ENCODE results near the gene BCKDHB.

The BCKDHB gene

GRCh38 chr6:80148220-80148619 lies 41.7 kb downstream of the BCKDHB start:
- Histone ChIP-seq H3K36me3 (ENCODE audit: control insufficient read depth, insufficient read depth, low read length) (no peaks in the 10 kb centered on the region), H3K4me3 (ENCODE audit: low read length) (no peak overlapping the region), H3K9me3 (ENCODE audit: control insufficient read depth, insufficient read depth, low read length) (no peaks in the 10 kb centered on the region), H3K27me3 (ENCODE audit: control insufficient read depth, insufficient read depth, low read length) (no peaks in the 10 kb centered on the region), H3K27ac (ENCODE audit: low read length) (no peak overlapping the region), H3K4me1 (ENCODE audit: control insufficient read depth, insufficient read depth, low read length) (no peaks in the 10 kb centered on the region)
- no peak for DNase-seq (ENCODE audit: low read depth, low spot score)
- no CpG with 5 or more reads among the region's 1 CpG for WGBS (ENCODE audit: insufficient coverage, insufficient read length)

GRCh38 chr6:80151635-80152034 lies 45.2 kb downstream of the BCKDHB start:
- no peaks in the 10 kb centered on the region for H3K4me1 ChIP-seq (ENCODE audit: control insufficient read depth, insufficient read depth, low read length)
- no peak overlapping the region for H3K27ac ChIP-seq (ENCODE audit: low read length)
- WGBS (ENCODE audit: insufficient coverage, insufficient read length): no CpG with 5 or more reads among the region's 2 CpGs
- no peaks in the 10 kb centered on the region for H3K9me3 ChIP-seq (ENCODE audit: control insufficient read depth, insufficient read depth, low read length)
- H3K4me3 ChIP-seq (ENCODE audit: low read length): no peak overlapping the region
- no peaks in the 10 kb centered on the region for H3K36me3 ChIP-seq (ENCODE audit: control insufficient read depth, insufficient read depth, low read length)
- no peaks in the 10 kb centered on the region for H3K27me3 ChIP-seq (ENCODE audit: control insufficient read depth, insufficient read depth, low read length)
- no peak for DNase-seq (ENCODE audit: low read depth, low spot score)

GRCh38 chr6:80154160-80154559 lies 47.7 kb downstream of the BCKDHB start:
- WGBS (ENCODE audit: insufficient coverage, insufficient read length): no CpG with 5 or more reads among the region's 2 CpGs
- Histone ChIP-seq H3K4me3 (ENCODE audit: low read length) (no peak overlapping the region), H3K4me1 (ENCODE audit: control insufficient read depth, insufficient read depth, low read length) (no peaks in the 10 kb centered on the region), H3K27ac (ENCODE audit: low read length) (no peak overlapping the region), H3K9me3 (ENCODE audit: control insufficient read depth, insufficient read depth, low read length) (no peaks in the 10 kb centered on the region), H3K27me3 (ENCODE audit: control insufficient read depth, insufficient read depth, low read length) (no peaks in the 10 kb centered on the region), H3K36me3 (ENCODE audit: control insufficient read depth, insufficient read depth, low read length) (no peaks in the 10 kb centered on the region)
- no peak for DNase-seq (ENCODE audit: low read depth, low spot score)

- H3K4me3 ChIP-seq (ENCODE audit: low read length): no peak overlapping the region
- DNase-seq (ENCODE audit: low read depth, low spot score): no peak
- H3K27me3 ChIP-seq (ENCODE audit: control insufficient read depth, insufficient read depth, low read length): no peaks in the 10 kb centered on the region
- no peaks in the 10 kb centered on the region for H3K9me3 ChIP-seq (ENCODE audit: control insufficient read depth, insufficient read depth, low read length)
- H3K36me3 ChIP-seq (ENCODE audit: control insufficient read depth, insufficient read depth, low read length): no peaks in the 10 kb centered on the region
- no peak overlapping the region for H3K27ac ChIP-seq (ENCODE audit: low read length)
- no peaks in the 10 kb centered on the region for H3K4me1 ChIP-seq (ENCODE audit: control insufficient read depth, insufficient read depth, low read length)
These were observed 49.8 kb downstream of the BCKDHB start for GRCh38 chr6:80156221-80156620.

- Histone ChIP-seq H3K4me1 (ENCODE audit: control insufficient read depth, insufficient read depth, low read length) (no peaks in the 10 kb centered on the region), H3K4me3 (ENCODE audit: low read length) (no peak overlapping the region), H3K9me3 (ENCODE audit: control insufficient read depth, insufficient read depth, low read length) (no peaks in the 10 kb centered on the region), H3K27me3 (ENCODE audit: control insufficient read depth, insufficient read depth, low read length) (no peaks in the 10 kb centered on the region), H3K27ac (ENCODE audit: low read length) (no peak overlapping the region), H3K36me3 (ENCODE audit: control insufficient read depth, insufficient read depth, low read length) (no peaks in the 10 kb centered on the region)
- WGBS (ENCODE audit: insufficient coverage, insufficient read length): no CpG with 5 or more reads among the region's 2 CpGs
- no peak for DNase-seq (ENCODE audit: low read depth, low spot score)
These were observed 52.1 kb downstream of the BCKDHB start for GRCh38 chr6:80158478-80158989.

- WGBS (ENCODE audit: insufficient coverage, insufficient read length): no CpG with 5 or more reads among the region's 1 CpG
- no peaks in the 10 kb centered on the region for H3K4me1 ChIP-seq (ENCODE audit: control insufficient read depth, insufficient read depth, low read length)
- H3K27ac ChIP-seq (ENCODE audit: low read length): no peak overlapping the region
- H3K36me3 ChIP-seq (ENCODE audit: control insufficient read depth, insufficient read depth, low read length): no peaks in the 10 kb centered on the region
- no peaks in the 10 kb centered on the region for H3K9me3 ChIP-seq (ENCODE audit: control insufficient read depth, insufficient read depth, low read length)
- no peak for DNase-seq (ENCODE audit: low read depth, low spot score)
- H3K4me3 ChIP-seq (ENCODE audit: low read length): no peak overlapping the region
- no peaks in the 10 kb centered on the region for H3K27me3 ChIP-seq (ENCODE audit: control insufficient read depth, insufficient read depth, low read length)
These were observed 55.0 kb downstream of the BCKDHB start for GRCh38 chr6:80161434-80161833.

GRCh38 chr6:80163754-80164187 lies 57.3 kb downstream of the BCKDHB start:
- H3K9me3 ChIP-seq (ENCODE audit: control insufficient read depth, insufficient read depth, low read length): no peaks in the 10 kb centered on the region
- DNase-seq (ENCODE audit: low read depth, low spot score): no peak
- no peaks in the 10 kb centered on the region for H3K27me3 ChIP-seq (ENCODE audit: control insufficient read depth, insufficient read depth, low read length)
- H3K36me3 ChIP-seq (ENCODE audit: control insufficient read depth, insufficient read depth, low read length): no peaks in the 10 kb centered on the region
- no peak overlapping the region for H3K27ac ChIP-seq (ENCODE audit: low read length)
- H3K4me1 ChIP-seq (ENCODE audit: control insufficient read depth, insufficient read depth, low read length): no peaks in the 10 kb centered on the region
- H3K4me3 ChIP-seq (ENCODE audit: low read length): no peak overlapping the region
- no CpG with 5 or more reads among the region's 3 CpGs for WGBS (ENCODE audit: insufficient coverage, insufficient read length)

GRCh38 chr6:80165143-80165542 lies 58.7 kb downstream of the BCKDHB start:
- H3K9me3 ChIP-seq (ENCODE audit: control insufficient read depth, insufficient read depth, low read length): no peaks in the 10 kb centered on the region
- DNase-seq (ENCODE audit: low read depth, low spot score): no peak
- no peak overlapping the region for H3K27ac ChIP-seq (ENCODE audit: low read length)
- H3K36me3 ChIP-seq (ENCODE audit: control insufficient read depth, insufficient read depth, low read length): no peaks in the 10 kb centered on the region
- no CpG with 5 or more reads among the region's 3 CpGs for WGBS (ENCODE audit: insufficient coverage, insufficient read length)
- no peaks in the 10 kb centered on the region for H3K4me1 ChIP-seq (ENCODE audit: control insufficient read depth, insufficient read depth, low read length)
- H3K4me3 ChIP-seq (ENCODE audit: low read length): no peak overlapping the region
- H3K27me3 ChIP-seq (ENCODE audit: control insufficient read depth, insufficient read depth, low read length): no peaks in the 10 kb centered on the region

- no CpG with 5 or more reads among the region's 1 CpG for WGBS (ENCODE audit: insufficient coverage, insufficient read length)
- no peak for DNase-seq (ENCODE audit: low read depth, low spot score)
- no peaks in the 10 kb centered on the region for H3K36me3 ChIP-seq (ENCODE audit: control insufficient read depth, insufficient read depth, low read length)
- no peaks in the 10 kb centered on the region for H3K4me1 ChIP-seq (ENCODE audit: control insufficient read depth, insufficient read depth, low read length)
- no peaks in the 10 kb centered on the region for H3K27me3 ChIP-seq (ENCODE audit: control insufficient read depth, insufficient read depth, low read length)
- no peak overlapping the region for H3K4me3 ChIP-seq (ENCODE audit: low read length)
- no peak overlapping the region for H3K27ac ChIP-seq (ENCODE audit: low read length)
- H3K9me3 ChIP-seq (ENCODE audit: control insufficient read depth, insufficient read depth, low read length): no peaks in the 10 kb centered on the region
These were observed 59.3 kb downstream of the BCKDHB start for GRCh38 chr6:80165819-80166218.

GRCh38 chr6:80170433-80170832 lies 64.0 kb downstream of the BCKDHB start:
- Histone ChIP-seq H3K4me3 (ENCODE audit: low read length) (no peak overlapping the region), H3K9me3 (ENCODE audit: control insufficient read depth, insufficient read depth, low read length) (no peaks in the 10 kb centered on the region), H3K4me1 (ENCODE audit: control insufficient read depth, insufficient read depth, low read length) (no peaks in the 10 kb centered on the region), H3K27ac (ENCODE audit: low read length) (no peak overlapping the region), H3K36me3 (ENCODE audit: control insufficient read depth, insufficient read depth, low read length) (no peaks in the 10 kb centered on the region), H3K27me3 (ENCODE audit: control insufficient read depth, insufficient read depth, low read length) (no peaks in the 10 kb centered on the region)
- no CpG with 5 or more reads among the region's 3 CpGs for WGBS (ENCODE audit: insufficient coverage, insufficient read length)
- no peak for DNase-seq (ENCODE audit: low read depth, low spot score)

- H3K27ac ChIP-seq (ENCODE audit: low read length): no peak overlapping the region
- H3K4me1 ChIP-seq (ENCODE audit: control insufficient read depth, insufficient read depth, low read length): no peaks in the 10 kb centered on the region
- no CpG with 5 or more reads among the region's 1 CpG for WGBS (ENCODE audit: insufficient coverage, insufficient read length)
- no peaks in the 10 kb centered on the region for H3K9me3 ChIP-seq (ENCODE audit: control insufficient read depth, insufficient read depth, low read length)
- no peak for DNase-seq (ENCODE audit: low read depth, low spot score)
- no peaks in the 10 kb centered on the region for H3K27me3 ChIP-seq (ENCODE audit: control insufficient read depth, insufficient read depth, low read length)
- no peak overlapping the region for H3K4me3 ChIP-seq (ENCODE audit: low read length)
- no peaks in the 10 kb centered on the region for H3K36me3 ChIP-seq (ENCODE audit: control insufficient read depth, insufficient read depth, low read length)
These were observed 66.9 kb downstream of the BCKDHB start for GRCh38 chr6:80173411-80173810.
